Lower leg skin (tissue), 3 donors: Measurements from ENCODE around the gene TMEM233.

Source experiments
- POLR2A ChIP-seq, 2 donors: fragments of 450-650 bp; IDR thresholded peaks; one replicate each; pipeline ENCODE4 v1.6.1; 2016 to 2017; ENCODE audit warnings: antibody characterized with exemption in 2 of 2, mild to moderate bottlenecking in 1 of 2, moderate library complexity in 1 of 2
- TF ChIP-seq, protein P1 (sequence below), 3 donors: fragments of 450-650 bp; IDR thresholded peaks; one replicate each; pipeline ENCODE4 v1.5.1; 2016; ENCODE audit warnings: antibody characterized with exemption in 3 of 3, mild to moderate bottlenecking in 3 of 3, moderate library complexity in 2 of 3

DNA sequence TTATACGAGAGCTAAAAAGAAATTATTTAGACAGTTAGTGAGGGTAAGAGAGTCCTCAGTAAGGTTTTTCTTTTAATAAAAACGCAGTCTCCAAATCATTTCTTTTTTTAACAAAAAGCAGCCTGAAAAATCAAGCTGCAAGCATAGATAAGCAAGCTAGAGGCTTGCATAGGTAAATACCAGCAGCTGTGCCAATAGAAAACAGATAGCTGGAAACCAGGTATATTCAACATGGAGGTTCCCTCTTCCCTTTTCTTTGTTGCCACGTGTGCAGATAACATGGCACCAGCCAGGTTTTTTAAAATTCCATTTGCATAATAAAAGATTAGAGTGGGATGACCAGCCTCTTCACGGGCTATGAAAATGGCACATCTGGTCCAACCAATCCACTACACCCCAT, 68.3 kb downstream of the TMEM233 start:
- TF ChIP-seq, protein P1, sequence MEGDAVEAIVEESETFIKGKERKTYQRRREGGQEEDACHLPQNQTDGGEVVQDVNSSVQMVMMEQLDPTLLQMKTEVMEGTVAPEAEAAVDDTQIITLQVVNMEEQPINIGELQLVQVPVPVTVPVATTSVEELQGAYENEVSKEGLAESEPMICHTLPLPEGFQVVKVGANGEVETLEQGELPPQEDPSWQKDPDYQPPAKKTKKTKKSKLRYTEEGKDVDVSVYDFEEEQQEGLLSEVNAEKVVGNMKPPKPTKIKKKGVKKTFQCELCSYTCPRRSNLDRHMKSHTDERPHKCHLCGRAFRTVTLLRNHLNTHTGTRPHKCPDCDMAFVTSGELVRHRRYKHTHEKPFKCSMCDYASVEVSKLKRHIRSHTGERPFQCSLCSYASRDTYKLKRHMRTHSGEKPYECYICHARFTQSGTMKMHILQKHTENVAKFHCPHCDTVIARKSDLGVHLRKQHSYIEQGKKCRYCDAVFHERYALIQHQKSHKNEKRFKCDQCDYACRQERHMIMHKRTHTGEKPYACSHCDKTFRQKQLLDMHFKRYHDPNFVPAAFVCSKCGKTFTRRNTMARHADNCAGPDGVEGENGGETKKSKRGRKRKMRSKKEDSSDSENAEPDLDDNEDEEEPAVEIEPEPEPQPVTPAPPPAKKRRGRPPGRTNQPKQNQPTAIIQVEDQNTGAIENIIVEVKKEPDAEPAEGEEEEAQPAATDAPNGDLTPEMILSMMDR (IDR thresholded peaks at IDR 0.05): no peak
- no peak for TF ChIP-seq POLR2A (IDR thresholded peaks at IDR 0.05)
